ENCODE data around the gene BEGAIN.

GRCh38 chr14:100540141-100540925 lies 46.9 kb downstream of the BEGAIN start:
- TF ChIP-seq CTCF (IDR thresholded peaks at IDR 0.05) (peak in 4 of 12 donors; percentile 7 to 12 (median 10)), POLR2A (IDR thresholded peaks at IDR 0.05) (no peak)

Data from heart left ventricle (tissue), 13 donors.